Vagina (tissue), 2 donors: ENCODE measurements around the gene MORN4. TPM values are rescaled to one million over a fixed set of nuclear protein-coding genes. Genes with fewer than 3 reads are reported as not detected.

ENCODE experiments used
- DNase-seq, 2 donors: peaks; one replicate each; pipeline ENCODE4 v3.0.0-alpha.2; 2017; ENCODE audit errors: extremely low spot score in 2 of 2
- H3K27ac ChIP-seq: fragments of 200-600 bp; sonication (generic); one replicate; pipeline ENCODE4 v1.5.1; 2019
- H3K27me3 ChIP-seq: fragments of 200-600 bp; sonication (generic); one replicate; pipeline ENCODE4 v1.5.1; 2019
- H3K36me3 ChIP-seq, 2 donors: fragments of 200-600 bp; sonication (generic); one replicate each; pipeline ENCODE4 v1.5.1; 2017 to 2019
- H3K4me1 ChIP-seq: fragments of 200-600 bp; sonication (generic); one replicate; pipeline ENCODE4 v1.5.1; 2019
- H3K4me3 ChIP-seq, 2 donors: fragments of 200-600 bp; sonication (generic); 1 replicate in 1 of 2; 2 replicates in 1 of 2; pipeline ENCODE4 v1.5.1; 2016 to 2019
- H3K9me3 ChIP-seq: fragments of 200-600 bp; sonication (generic); one replicate; pipeline ENCODE4 v1.5.1; 2019
- CTCF ChIP-seq, 3 experiments: fragments of 450-650 bp in 2 of 3; fragments of 200-600 bp in 1 of 3; sonication (generic) in 1 of 3; IDR thresholded peaks; one replicate each; pipeline ENCODE4 v1.5.1; 2017 to 2019; ENCODE audit warnings: antibody characterized with exemption in 3 of 3, mild to moderate bottlenecking in 2 of 3, moderate library complexity in 2 of 3
- POLR2A ChIP-seq, 2 donors: fragments of 450-650 bp; IDR thresholded peaks; one replicate each; pipeline ENCODE4 v1.6.1; 2017; ENCODE audit warnings: antibody characterized with exemption in 2 of 2, mild to moderate bottlenecking in 2 of 2, moderate library complexity in 2 of 2
- POLR2AphosphoS5 ChIP-seq, 2 donors: sonication (generic); formaldehyde crosslinking; IDR thresholded peaks; one replicate each; pipeline ENCODE4 v1.9.0; 2017; ENCODE audit warnings: antibody characterized with exemption in 2 of 2, mild to moderate bottlenecking in 2 of 2, low read depth in 1 of 2; ENCODE audit not compliant: insufficient read depth in 1 of 2
- intact Hi-C: fragments of 100-400 bp; cut with DNase I; formaldehyde crosslinking; loops from one replicate; pipeline ENCODE4 v1.15.1; 2023
- total RNA-seq: library from RNA; depleted of rRNA; stranded (reverse); fragments of >200 nt; gene quantifications from one replicate; pipeline ENCODE4 v1.2.3, GENCODE V29; 2016

The MORN4 gene
- total RNA-seq, 1 donor from 2014 or later, result 1.7 TPM

DNA sequence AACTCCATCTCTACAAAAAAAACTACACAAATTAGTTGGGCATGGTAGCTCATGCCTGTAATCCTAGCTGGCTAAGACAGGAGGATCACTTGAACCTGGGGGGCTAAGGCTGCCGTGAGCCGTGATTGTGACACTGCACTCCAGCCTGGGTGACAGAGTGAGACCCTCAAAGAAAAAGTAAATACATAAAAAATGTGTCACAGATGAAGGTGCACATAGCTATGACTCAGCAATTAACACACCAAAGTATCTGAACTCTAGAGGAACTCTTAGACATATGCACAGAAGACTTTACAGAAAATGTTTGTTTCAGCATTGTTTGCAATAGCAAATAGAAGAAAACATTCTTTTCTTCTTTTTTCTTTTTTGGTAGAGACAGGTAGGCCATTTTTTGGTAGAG lies 35.5 kb downstream of the MORN4 start:
- no peak for TF ChIP-seq POLR2AphosphoS5 (IDR thresholded peaks at IDR 0.05; ENCODE audit: insufficient read depth in 1 of 2, low read depth in 1 of 2)
- TF ChIP-seq POLR2A (IDR thresholded peaks at IDR 0.05), result no peak
- TF ChIP-seq CTCF (IDR thresholded peaks at IDR 0.05), result no peak
- H3K4me1 ChIP-seq, result peaks cover 8% of the 10 kb centered on the region
- intact Hi-C loops, result no loop called here
- no peak overlapping the region for H3K27ac ChIP-seq
- DNase-seq, result no peak
- H3K4me3 ChIP-seq, result no peak overlapping the region
- no peaks in the 10 kb centered on the region for H3K27me3 ChIP-seq
- no peaks in the 10 kb centered on the region for H3K9me3 ChIP-seq
- H3K36me3 ChIP-seq, result no peaks in the 10 kb centered on the region

- Histone ChIP-seq H3K27me3 (no peaks in the 10 kb centered on the region), H3K4me3 (no peak overlapping the region), H3K36me3 (no peaks in the 10 kb centered on the region), H3K9me3 (no peaks in the 10 kb centered on the region), H3K4me1 (peaks cover 8% of the 10 kb centered on the region), H3K27ac (peak overlapping the region; percentile 78)
- TF ChIP-seq CTCF (IDR thresholded peaks at IDR 0.05), result no peak
- TF ChIP-seq POLR2A (IDR thresholded peaks at IDR 0.05), result no peak
- TF ChIP-seq POLR2AphosphoS5 (IDR thresholded peaks at IDR 0.05; ENCODE audit: insufficient read depth in 1 of 2, low read depth in 1 of 2), result peak; percentile 48 to 92
- intact Hi-C loops, result no loop called here
- DNase-seq, result peak in 1 of 2 donors; percentile 94
Measured at GRCh38 chr10:97596101-97597082, 36.9 kb downstream of the MORN4 start.

GRCh38 chr10:97593421-97593820 lies 39.9 kb downstream of the MORN4 start:
- no peak for DNase-seq
- peaks cover 8% of the 10 kb centered on the region for H3K4me1 ChIP-seq
- no peaks in the 10 kb centered on the region for H3K36me3 ChIP-seq
- no peak overlapping the region for H3K4me3 ChIP-seq
- TF ChIP-seq POLR2A (IDR thresholded peaks at IDR 0.05) (no peak), POLR2AphosphoS5 (IDR thresholded peaks at IDR 0.05; ENCODE audit: insufficient read depth in 1 of 2, low read depth in 1 of 2) (no peak), CTCF (IDR thresholded peaks at IDR 0.05) (no peak)
- no peaks in the 10 kb centered on the region for H3K27me3 ChIP-seq
- no peaks in the 10 kb centered on the region for H3K9me3 ChIP-seq
- no peak overlapping the region for H3K27ac ChIP-seq
- intact Hi-C loops, result no loop called here

DNA sequence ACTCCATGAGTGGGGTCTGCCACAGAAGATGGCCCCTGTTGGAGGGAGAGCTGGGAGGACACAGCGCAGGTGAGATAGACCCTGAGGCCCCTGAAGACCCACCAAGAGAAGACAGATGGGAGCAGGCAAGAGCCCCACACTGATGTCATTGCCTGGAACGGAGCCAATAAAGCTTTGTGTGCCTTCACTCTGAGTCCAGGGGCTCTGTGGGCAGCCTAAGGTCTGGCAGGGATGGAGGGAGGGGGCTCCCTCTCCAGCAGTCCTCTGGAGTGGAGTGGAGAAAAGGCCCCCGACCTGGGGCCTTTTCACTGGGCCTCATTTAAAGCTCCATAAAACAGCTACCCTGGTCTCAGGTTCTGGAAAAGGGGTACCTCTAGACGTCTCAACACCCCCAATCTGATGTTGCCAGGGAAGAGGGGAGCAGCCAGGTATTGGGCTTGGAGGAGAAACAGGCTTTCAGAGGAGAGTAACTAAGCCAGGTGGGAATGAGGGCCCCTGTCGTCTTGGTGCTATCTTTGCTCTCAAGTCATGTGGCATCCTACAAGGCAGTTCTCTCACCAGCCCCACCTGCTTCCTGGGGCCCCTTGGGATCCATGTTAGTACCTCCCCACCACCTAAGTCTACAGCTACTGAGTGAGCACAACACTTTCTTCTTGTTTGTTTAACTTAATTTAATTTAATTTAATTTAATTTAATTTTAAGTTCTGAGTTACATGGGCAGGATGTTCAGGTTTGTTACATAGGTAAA lies 42.4 kb downstream of the MORN4 start:
- Histone ChIP-seq H3K9me3 (no peaks in the 10 kb centered on the region), H3K4me1 (peaks cover under 1% of the 10 kb centered on the region), H3K27me3 (no peaks in the 10 kb centered on the region), H3K4me3 (no peak overlapping the region), H3K27ac (no peak overlapping the region), H3K36me3 (no peaks in the 10 kb centered on the region)
- DNase-seq, result no peak
- intact Hi-C loops, result no loop called here
- TF ChIP-seq CTCF (IDR thresholded peaks at IDR 0.05), result no peak
- TF ChIP-seq POLR2A (IDR thresholded peaks at IDR 0.05), result no peak
- TF ChIP-seq POLR2AphosphoS5 (IDR thresholded peaks at IDR 0.05; ENCODE audit: insufficient read depth in 1 of 2, low read depth in 1 of 2), result no peak
